Endothelial cell of umbilical vein (primary cell): ENCODE results near the gene KLHL6. TPM values are rescaled to one million over a fixed set of nuclear protein-coding genes. Genes with fewer than 3 reads are reported as not detected.

Experiments
- BruUV-seq: library from RNA; stranded (reverse); fragments of 400-500 nt; replicated peaks from 2 replicates; lab custom pipeline; 2021; lab: Mats Ljungman, UMichigan
- CTCF ChIA-PET: fragments of 300-600, 350-600 bp; sonication (Branson Sonifier 250); formaldehyde crosslinking; loops from one replicate; lab custom pipeline; 2021; ENCODE audit warnings: antibody characterized with exemption, inconsistent platforms; lab: Charles Lee
- POLR2A ChIA-PET: fragments of 300-600, 350-600 bp; sonication (Branson Sonifier 250); formaldehyde crosslinking; loops from one replicate; lab custom pipeline; 2021; ENCODE audit warnings: antibody characterized with exemption, inconsistent platforms; lab: Charles Lee
- DNase-seq: peaks from one replicate; pipeline ENCODE4 v3.0.0-alpha.2; 2011; ENCODE audit warnings: low read depth, low spot score
- FAIRE-seq: peaks from 2 replicates; lab custom pipeline; 2011; peaks lifted over from hg19 to GRCh38; lab: Jason Lieb, UNC
- H2AFZ ChIP-seq: 2 replicates; pipeline ENCODE4 v1.6.0; 2012; ENCODE audit warnings: low read depth, low read length, control low read depth, inconsistent platforms
- H3K27ac ChIP-seq: 2 replicates; pipeline ENCODE4 v1.5.1; 2011; ENCODE audit warnings: low read depth, mild to moderate bottlenecking, control low read depth, low read length, moderate library complexity; ENCODE audit not compliant: insufficient read depth
- H3K27me3 ChIP-seq, 2 experiments: 2 replicates each; pipeline versions ENCODE4 v1.6.0 to v1.6.1; 2011; ENCODE audit warnings: low read length in 2 of 2, mixed read lengths in 1 of 2; ENCODE audit not compliant: control insufficient read depth in 2 of 2, insufficient read depth in 2 of 2
- H3K36me3 ChIP-seq, 2 experiments: 2 replicates in 1 of 2; 3 replicates in 1 of 2; pipeline ENCODE4 v1.5.1; 2011; ENCODE audit warnings: low read length in 2 of 2, mild to moderate bottlenecking in 1 of 2, moderate library complexity in 1 of 2; ENCODE audit not compliant: control insufficient read depth in 2 of 2, insufficient read depth in 2 of 2; ENCODE audit errors: extremely low read depth in 1 of 2
- H3K4me1 ChIP-seq: 3 replicates; pipeline ENCODE4 v1.5.1; 2011; ENCODE audit warnings: mild to moderate bottlenecking, low read length; ENCODE audit not compliant: control insufficient read depth, insufficient read depth; ENCODE audit errors: extremely low read depth
- H3K4me2 ChIP-seq: 2 replicates; pipeline ENCODE4 v1.6.1; 2011; ENCODE audit warnings: low read length, control low read depth, mixed read lengths; ENCODE audit not compliant: insufficient read depth
- H3K4me3 ChIP-seq, 3 experiments: fragments of 200-600 bp in 1 of 3; sonication (generic), shearing (Covaris generic) in 1 of 3; replicated peaks in 1 of 3; 2 replicates each; pipeline ENCODE4 v1.5.1; 2011 to 2016; ENCODE audit warnings: control low read depth in 3 of 3, low read length in 3 of 3, mild to moderate bottlenecking in 2 of 3, inconsistent platforms in 1 of 3, low read depth in 1 of 3, moderate library complexity in 1 of 3; ENCODE audit not compliant: insufficient read depth in 1 of 3
- H3K79me2 ChIP-seq: 2 replicates; pipeline ENCODE4 v1.6.0; 2012; ENCODE audit warnings: low read length, inconsistent platforms; ENCODE audit not compliant: control insufficient read depth, insufficient read depth
- H3K9ac ChIP-seq: replicated peaks from 2 replicates; pipeline ENCODE3; 2011; ENCODE audit warnings: low read length, control low read depth; ENCODE audit not compliant: insufficient read depth; ENCODE audit errors: extremely low read depth
- H3K9me1 ChIP-seq: replicated peaks from 3 replicates; pipeline ENCODE4 v1.6.0; 2011; ENCODE audit warnings: mild to moderate bottlenecking, low read length; ENCODE audit not compliant: control insufficient read depth, insufficient read depth; ENCODE audit errors: extremely low read depth
- H3K9me3 ChIP-seq: replicated peaks from 2 replicates; pipeline ENCODE4 v1.5.1; 2012; ENCODE audit warnings: low read length, inconsistent platforms; ENCODE audit not compliant: control insufficient read depth, insufficient read depth
- H4K20me1 ChIP-seq: replicated peaks from 2 replicates; pipeline ENCODE3; 2011; ENCODE audit warnings: mild to moderate bottlenecking, low read length; ENCODE audit not compliant: control insufficient read depth, insufficient read depth; ENCODE audit errors: extremely low read depth
- CTCF ChIP-seq, 2 donors: IDR thresholded peaks; 1 replicate in 1 of 2; 2 replicates in 1 of 2; pipeline ENCODE4 v1.5.1; 2011; ENCODE audit warnings: low read length in 2 of 2, mild to moderate bottlenecking in 2 of 2, moderate library complexity in 2 of 2, control low read depth in 1 of 2, inconsistent platforms in 1 of 2, low read depth in 1 of 2; ENCODE audit not compliant: insufficient read depth in 1 of 2; ENCODE audit errors: extremely low read depth in 1 of 2
- EZH2 ChIP-seq: IDR thresholded peaks from 2 replicates; pipeline ENCODE4 v1.6.1; 2012; ENCODE audit warnings: borderline replicate concordance, low read depth, mild to moderate bottlenecking, moderate library complexity, low read length, inconsistent platforms; ENCODE audit not compliant: severe bottlenecking
- FOS ChIP-seq: IDR thresholded peaks from 2 replicates; pipeline ENCODE4 v1.6.1; 2011; ENCODE audit warnings: mild to moderate bottlenecking, low read length, moderate library complexity, borderline replicate concordance; ENCODE audit not compliant: insufficient read depth
- GATA2 ChIP-seq: IDR thresholded peaks from 2 replicates; pipeline ENCODE4 v1.7.0; 2011; ENCODE audit warnings: low read depth, mild to moderate bottlenecking, moderate library complexity, mixed read lengths, low read length; ENCODE audit not compliant: insufficient read length, insufficient read depth
- JUN ChIP-seq: IDR thresholded peaks from 2 replicates; pipeline ENCODE4 v1.6.1; 2011; ENCODE audit warnings: borderline replicate concordance, low read depth; ENCODE audit not compliant: insufficient read length, insufficient read depth
- MAX ChIP-seq: IDR thresholded peaks from 2 replicates; pipeline ENCODE4 v1.6.1; 2011; ENCODE audit not compliant: insufficient read depth, insufficient read length
- MYC ChIP-seq: IDR thresholded peaks from one replicate; pipeline ENCODE4 v1.6.1; 2011; ENCODE audit warnings: mild to moderate bottlenecking, low read depth, low read length
- POLR2A ChIP-seq: IDR thresholded peaks from 2 replicates; pipeline ENCODE4 v1.6.1; 2012; ENCODE audit warnings: low read depth, mild to moderate bottlenecking, control low read depth, low read length
- POLR2AphosphoS5 ChIP-seq: IDR thresholded peaks from 2 replicates; pipeline ENCODE4 v1.6.1; 2012; ENCODE audit warnings: low read depth, mild to moderate bottlenecking, control low read depth, low read length, moderate library complexity; ENCODE audit not compliant: insufficient read depth
- dilution Hi-C: fragments of 300-500 bp; cut with MboI; formaldehyde crosslinking; loops from one replicate; pipeline ENCODE4 v1.15.0; 2019; ENCODE audit warnings: low sequenced_read_pairs; ENCODE audit not compliant: extremely low pct_ligation_motif_present
- intact Hi-C: fragments of 100-400 bp; cut with micrococcal nuclease; formaldehyde crosslinking; loops from one replicate; pipeline ENCODE4 v1.10.0; 2022
- polyA plus RNA-seq, 4 experiments: library from polyadenylated mRNA; depleted of rRNA in 3 of 4; stranded (reverse) in 3 of 4; unstranded in 1 of 4; fragments of >200 nt; gene quantifications; 2 replicates each; pipeline versions ENCODE4 v1.2.1 to v1.2.3, GENCODE V29; 2011 to 2012; ENCODE audit warnings: missing spikeins in 1 of 4
- total RNA-seq: library from RNA; stranded (reverse); gene quantifications from 2 replicates; pipeline ENCODE4 v1.2.3, GENCODE V29; 2021

KLHL6 gene
- total and polyA plus RNA-seq, 2 donors (not counting 3 experiments of a cell fraction or from before 2014, with no cell fraction given), result 5.7 to 12.6 TPM

DNA sequence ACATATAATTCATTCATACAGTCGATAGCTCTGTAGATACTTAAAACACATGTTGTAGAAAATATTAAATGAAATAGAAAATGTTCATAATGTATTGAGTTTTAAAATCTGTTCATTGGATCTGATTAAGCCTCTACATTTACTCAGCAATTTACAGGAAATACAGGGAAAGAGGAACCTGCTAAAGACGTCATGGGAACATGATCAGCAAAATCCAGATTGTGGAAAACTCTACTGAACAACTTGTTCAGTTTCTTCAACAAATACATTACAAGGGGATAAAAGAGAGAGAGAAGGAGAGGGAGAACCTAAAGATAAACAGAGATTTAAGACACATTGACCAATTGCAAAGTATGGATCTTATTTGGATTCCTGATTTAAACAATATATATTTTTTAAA, 46.7 kb downstream of the KLHL6 start:
- FAIRE-seq (no peak), DNase-seq (no peak)
- intact Hi-C loops (no loop called here), dilution Hi-C loops (no loop called here)
- Histone ChIP-seq H3K4me1 (no peaks in the 10 kb centered on the region), H3K4me3 (no peak overlapping the region), H3K36me3 (peaks cover 0 to 2% of the 10 kb centered on the region in 2 experiments), H3K4me2 (no peak overlapping the region), H3K9ac (no peak overlapping the region), H3K9me1 (no peaks in the 10 kb centered on the region), H4K20me1 (no peaks in the 10 kb centered on the region), H2AFZ (no peak overlapping the region), H3K79me2 (no peaks in the 10 kb centered on the region), H3K27ac (no peak overlapping the region), H3K27me3 (no peaks in the 10 kb centered on the region), H3K9me3 (no peaks in the 10 kb centered on the region)
- POLR2A ChIA-PET, result no interaction called here
- TF ChIP-seq POLR2A, result no peak
- TF ChIP-seq MYC, result no peak
- TF ChIP-seq FOS, result no peak
- TF ChIP-seq MAX, result no peak
- TF ChIP-seq JUN, result no peak
- TF ChIP-seq GATA2, result no peak
- no peak for TF ChIP-seq POLR2AphosphoS5
- no peak for TF ChIP-seq CTCF (IDR thresholded peaks at IDR 0.05; ENCODE audit: extremely low read depth in 1 of 2, insufficient read depth in 1 of 2, low read depth in 1 of 2, low read length in 2 of 2)
- TF ChIP-seq EZH2, result no peak
- BruUV-seq, result no TSS peak
- CTCF ChIA-PET, result interaction anchor here (1.1 to 2.2 kb wide), 3 partner anchors 29 to 96 kb away, joined by 4 to 5 read pairs (median 4); no protein-coding TSS in a partner anchor
